HG03066 (cell line): Measurements from ENCODE around the gene CDH13.

Experiments
- ATAC-seq: cut with Tn5 transposase; IDR thresholded peaks from one replicate; pipeline ENCODE4 v1.9.1; 2021; ENCODE audit warnings: low read depth; ENCODE audit not compliant: unreplicated experiment

CDH13 gene

GRCh38 chr16:82874672-82875071 lies 247.9 kb downstream of the CDH13 start:
- no peak for ATAC-seq

GRCh38 chr16:82876951-82877350 lies 250.2 kb downstream of the CDH13 start:
- ATAC-seq: no peak

DNA sequence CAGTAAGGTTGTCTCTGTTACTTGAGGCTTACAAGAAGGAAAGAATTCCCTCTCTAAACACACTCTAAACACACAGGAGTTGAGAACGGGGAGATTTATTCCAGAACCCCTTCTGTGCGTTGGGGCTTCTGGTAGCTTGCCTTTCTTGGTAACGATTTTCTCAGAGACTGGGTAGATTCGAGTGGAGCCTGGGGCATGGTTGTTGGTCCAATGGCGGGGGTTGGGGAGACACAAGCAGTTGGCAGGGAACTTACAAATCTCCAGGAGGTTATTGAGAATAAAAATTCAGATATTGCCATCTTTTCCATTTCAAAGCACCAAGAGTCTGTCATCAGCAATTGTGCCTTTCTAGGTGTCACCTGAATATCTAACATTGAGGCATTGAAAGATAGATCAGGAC lies 251.7 kb downstream of the CDH13 start:
- ATAC-seq: no peak

GRCh38 chr16:82880346-82880745 lies 253.6 kb downstream of the CDH13 start:
- ATAC-seq: no peak

DNA sequence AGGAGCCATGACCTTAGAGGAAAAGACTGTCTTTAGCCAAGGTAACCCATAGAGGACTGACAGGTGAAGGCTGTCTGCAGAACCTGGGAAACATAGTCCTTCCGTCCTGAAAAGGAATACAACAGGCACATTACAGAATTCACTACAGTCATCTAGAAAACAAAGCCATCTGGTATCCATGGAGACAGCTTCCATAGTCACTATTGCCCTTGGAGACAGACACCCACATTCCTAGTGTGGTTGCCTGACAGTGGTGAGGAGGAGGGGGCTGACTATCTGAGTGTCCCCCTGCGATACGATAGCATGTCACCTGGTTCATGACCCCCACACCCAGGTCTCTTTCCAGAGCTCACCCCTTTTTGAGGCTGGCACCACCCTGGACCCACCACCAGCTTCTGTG lies 254.7 kb downstream of the CDH13 start:
- no peak for ATAC-seq

- no peak for ATAC-seq
Measured at GRCh38 chr16:82882226-82882625, 255.5 kb downstream of the CDH13 start.

DNA sequence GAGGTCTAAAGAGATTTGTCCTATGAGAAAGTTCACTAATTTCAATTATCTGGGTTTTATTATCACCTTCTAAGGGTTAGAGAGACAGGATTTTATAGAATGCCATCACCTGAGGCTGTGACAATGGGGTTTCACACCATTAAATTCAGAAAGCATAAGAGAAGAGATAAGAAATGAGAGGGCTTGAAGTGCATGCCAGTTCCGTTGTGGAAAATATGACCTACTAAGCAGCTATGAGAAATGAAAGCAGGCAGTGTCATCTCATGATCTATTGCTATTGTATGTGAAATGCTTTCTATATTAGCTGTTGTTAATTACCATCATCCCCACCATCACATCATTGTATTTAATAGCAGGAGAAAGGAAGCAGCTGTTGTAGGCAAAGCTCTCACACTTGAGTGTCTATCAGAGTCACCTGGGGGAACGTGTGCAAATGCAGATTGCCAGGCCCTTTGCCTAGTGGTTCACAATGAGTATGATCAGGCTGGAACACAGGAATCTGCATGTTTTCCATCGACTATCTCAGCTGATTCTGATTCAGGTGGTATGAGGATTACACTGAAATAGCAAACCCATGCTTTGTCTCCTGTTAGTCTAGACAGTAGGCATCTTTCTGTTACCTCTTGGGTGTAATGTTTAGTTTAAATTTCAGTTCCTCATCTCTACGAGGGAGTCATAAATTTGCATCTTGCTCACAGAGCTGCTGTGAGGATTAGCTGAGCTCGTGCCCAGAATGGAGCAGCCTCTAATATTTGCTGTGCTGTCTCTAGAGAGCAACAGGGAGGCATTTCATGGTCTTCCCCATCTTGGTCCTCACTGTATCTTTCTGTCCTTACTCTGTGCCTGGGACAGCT lies 256.4 kb downstream of the CDH13 start:
- no peak for ATAC-seq

GRCh38 chr16:82884320-82884898 lies 257.6 kb downstream of the CDH13 start:
- no peak for ATAC-seq

DNA sequence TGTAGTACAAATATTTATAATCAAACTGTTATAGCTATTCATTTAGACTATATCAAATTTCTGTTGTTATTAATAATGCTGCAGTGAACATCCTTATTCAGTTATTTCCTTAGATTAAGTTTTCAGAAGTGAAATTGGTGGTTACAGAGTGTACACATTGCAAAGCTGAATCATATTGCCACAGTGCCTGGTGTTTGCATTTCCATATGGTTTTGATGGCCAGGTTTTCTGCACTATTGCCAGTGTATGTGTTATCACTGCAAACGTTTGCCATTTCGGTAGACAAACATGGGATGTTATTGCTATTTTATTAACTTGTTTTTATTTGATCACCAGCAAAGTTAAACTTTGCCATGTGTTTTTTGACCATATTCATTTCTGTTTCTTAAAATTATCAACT lies 259.4 kb downstream of the CDH13 start:
- no peak for ATAC-seq

DNA sequence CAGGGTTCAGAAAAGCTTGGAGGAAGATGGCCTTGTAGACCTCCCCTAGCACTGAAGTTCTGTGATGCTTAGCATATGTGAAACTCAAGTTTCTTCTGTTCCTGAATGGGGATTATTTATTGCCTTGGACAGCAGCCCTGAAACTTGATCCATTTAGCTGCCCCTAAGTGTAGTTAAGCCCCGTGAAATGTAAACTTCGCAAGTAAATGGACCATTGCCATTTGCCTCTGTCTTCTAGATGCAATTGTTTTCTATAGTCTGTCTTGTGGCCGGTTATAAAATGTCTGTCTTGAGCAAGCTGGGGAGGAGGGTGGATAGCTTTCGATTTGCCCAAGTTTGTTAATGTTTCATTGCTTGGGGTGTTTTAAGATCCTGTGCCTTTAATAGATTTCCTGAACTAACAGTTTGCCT lies 261.8 kb downstream of the CDH13 start:
- no peak for ATAC-seq

DNA sequence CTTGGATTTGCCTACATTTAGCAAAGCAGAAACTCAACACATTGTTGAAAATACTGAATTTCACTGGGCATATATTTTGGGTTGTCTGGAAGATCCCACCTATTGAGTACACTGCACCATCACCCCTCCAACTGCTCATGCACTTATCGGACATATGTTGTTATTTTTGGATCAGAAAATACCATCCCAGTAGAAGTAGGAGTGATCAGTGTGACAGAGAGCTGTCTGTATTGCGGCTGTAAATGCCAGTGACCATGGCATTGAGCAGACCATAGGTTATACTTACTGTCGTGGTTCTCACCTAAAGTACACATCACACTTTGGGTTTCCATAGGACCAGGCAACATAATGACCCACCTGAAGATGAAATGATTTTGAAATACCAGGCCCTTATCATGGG lies 264.7 kb downstream of the CDH13 start:
- ATAC-seq: no peak

DNA sequence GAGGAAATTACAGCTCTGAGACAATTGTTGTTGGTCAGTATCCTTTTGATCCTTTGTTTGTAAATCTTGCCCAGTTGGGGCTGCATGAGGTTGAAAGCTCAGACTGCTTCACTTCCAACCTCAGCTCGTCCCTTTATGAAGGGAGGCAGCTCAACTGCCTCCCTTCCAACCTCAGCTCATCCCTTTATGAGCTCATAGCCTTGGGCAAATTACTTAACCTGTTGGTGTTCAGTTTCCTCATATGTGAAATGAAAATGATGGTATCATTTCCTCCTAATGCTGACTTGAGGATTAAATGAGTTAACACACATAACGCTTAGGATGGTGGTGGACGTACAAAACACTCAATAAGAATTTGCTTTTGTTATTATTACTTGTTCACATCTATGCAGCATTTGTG lies 265.1 kb downstream of the CDH13 start:
- ATAC-seq: no peak

DNA sequence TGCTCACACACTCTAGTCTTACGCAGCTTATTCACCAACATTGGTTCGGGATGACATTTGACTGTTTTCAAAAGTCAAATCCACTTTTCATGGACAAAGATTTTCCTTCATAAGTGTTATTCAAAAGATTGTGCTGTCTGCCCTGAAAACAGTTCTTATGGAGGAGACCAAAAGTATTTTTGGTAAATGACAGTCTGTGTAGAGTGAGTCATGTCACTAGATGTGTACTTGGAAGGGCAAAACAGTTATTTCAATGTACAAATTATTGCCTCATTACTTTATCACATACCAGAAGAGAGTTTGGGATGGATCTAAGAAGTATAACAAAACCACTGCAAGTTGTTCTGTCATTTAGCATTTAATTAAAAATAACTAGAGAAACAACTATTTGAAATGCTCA lies 265.6 kb downstream of the CDH13 start:
- no peak for ATAC-seq

- ATAC-seq: no peak
Measured at GRCh38 chr16:82895843-82896242, 269.1 kb downstream of the CDH13 start.

DNA sequence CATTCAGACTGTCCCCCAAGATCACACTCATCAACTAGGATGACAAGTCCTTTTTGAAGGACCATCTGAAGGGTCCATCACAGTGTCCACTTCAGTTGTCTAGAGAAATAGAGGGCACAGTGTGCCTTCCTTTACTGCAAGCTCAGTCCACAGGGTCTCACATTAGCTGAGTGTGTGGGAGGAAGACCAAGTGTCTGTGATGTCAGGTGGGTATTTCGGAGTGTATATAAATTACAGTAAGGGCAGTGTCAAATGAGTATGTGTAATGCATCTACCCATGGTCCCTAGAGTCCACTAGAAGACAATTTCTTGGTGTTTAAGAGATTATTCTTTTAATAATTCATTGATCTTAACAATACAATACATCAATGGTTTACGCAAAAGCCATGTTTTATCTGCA lies 272.2 kb downstream of the CDH13 start:
- ATAC-seq: no peak

DNA sequence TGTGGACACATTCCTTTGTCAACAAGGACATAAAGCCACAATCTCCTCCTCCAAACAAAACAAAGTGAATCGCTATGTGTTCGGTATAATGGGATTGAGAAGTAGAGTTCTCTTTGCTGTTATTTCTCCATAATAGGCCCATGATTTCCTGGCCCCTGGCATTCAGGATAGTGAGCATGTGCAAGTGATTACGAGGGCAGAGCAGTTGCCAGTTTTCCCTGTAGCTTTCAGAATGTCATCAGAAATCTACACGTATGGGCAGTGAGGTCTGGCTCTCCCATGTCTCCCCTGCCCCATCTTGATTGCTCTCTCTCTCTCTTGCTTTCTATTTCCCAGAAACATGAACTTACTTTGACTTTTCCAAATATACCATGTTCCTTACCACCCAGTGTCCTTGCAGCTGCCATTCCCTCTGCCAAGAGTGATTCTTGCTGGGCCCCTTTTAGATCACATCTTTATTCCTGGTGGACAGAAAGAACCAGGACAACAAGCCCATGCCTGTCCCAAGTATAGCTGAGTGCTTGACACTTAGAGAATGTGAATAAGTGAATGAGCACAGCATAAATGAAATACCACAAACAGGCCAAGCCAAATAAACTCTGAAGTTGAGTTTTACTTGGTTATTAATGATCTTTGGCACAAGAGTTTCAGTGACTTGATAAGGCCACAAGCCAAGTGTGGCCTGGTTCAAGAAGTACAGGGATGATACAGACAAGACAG lies 273.1 kb downstream of the CDH13 start:
- ATAC-seq: no peak

- ATAC-seq: no peak
Measured at GRCh38 chr16:82900559-82900958, 273.8 kb downstream of the CDH13 start.

DNA sequence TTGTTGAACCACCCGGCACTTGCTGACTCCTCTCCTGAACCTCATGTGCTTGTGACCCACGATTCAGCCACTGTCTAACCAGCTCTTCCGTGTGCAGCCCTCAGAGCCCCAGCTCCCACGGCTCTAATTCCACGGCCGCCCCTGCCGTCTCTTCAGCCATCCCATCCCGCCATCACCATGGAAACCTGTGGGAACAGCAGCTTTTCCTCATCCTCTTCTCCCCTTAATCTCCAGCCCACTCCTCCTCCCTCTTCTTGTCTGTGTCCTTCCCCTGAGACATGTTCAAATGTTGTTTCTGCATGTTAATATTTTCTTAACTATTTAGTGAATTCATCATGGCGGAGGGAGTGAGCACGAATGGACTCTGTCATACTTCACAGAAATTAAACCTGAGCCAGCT lies 285.2 kb downstream of the CDH13 start:
- ATAC-seq: no peak

GRCh38 chr16:82915139-82915824 lies 288.5 kb downstream of the CDH13 start:
- no peak for ATAC-seq

DNA sequence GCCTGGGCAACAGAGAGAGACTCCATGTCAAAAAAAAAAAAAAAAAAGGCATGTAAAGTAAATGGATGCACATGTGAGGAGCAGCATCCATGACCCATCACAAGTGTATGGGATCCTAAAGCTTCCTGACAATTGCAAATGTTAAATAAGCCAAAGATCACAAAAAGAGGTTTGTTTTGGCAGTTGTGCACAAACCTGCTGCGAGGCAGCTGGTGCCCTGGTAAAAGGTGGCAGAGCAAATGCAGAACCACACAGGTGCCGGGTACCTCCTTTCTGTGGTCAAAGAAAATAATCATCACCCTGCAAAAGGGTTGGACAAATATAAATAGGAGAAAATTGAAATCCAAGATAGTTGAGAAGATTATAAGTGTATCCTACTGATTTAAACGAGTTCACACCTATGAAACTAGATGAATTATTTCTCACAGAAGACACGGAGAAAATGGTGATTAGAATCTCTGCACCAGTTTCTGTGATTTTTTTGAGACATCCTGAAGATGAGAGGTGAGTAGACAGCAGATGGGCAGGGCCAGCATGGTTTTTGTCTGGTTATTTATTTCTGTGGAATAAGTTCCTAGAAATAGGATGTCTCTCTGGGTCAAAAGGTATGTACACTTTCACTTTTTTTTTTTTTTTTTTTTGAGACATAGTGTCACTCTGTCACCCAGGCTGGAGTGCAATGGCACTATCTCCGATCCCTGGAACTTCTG lies 291.3 kb downstream of the CDH13 start:
- ATAC-seq: no peak
